ENCODE measurements around the gene PCDHGC5.
A peak's percentile ranks its signal among the peaks of the same experiment; 100 is the strongest.

Gene PCDHGC5

GRCh38 chr5:141517880-141518617 lies 29.2 kb downstream of the PCDHGC5 start:
- no peak overlapping the region for H3K4me3 ChIP-seq (ENCODE audit: low read length)
- peaks cover 44% of the 10 kb centered on the region for H3K4me1 ChIP-seq (ENCODE audit: control insufficient read depth, insufficient read depth, low read length)
- H3K27me3 ChIP-seq (ENCODE audit: control insufficient read depth, insufficient read depth, low read length) = no peaks in the 10 kb centered on the region
- H3K9ac ChIP-seq (ENCODE audit: low read length) = no peak overlapping the region
- peaks cover 4% of the 10 kb centered on the region for H3K36me3 ChIP-seq (ENCODE audit: control insufficient read depth, insufficient read depth, low read length)
- no peaks in the 10 kb centered on the region for H3K9me3 ChIP-seq (ENCODE audit: control insufficient read depth, low read length)

- peaks cover 4% of the 10 kb centered on the region for H3K36me3 ChIP-seq (ENCODE audit: control insufficient read depth, insufficient read depth, low read length)
Measured at GRCh38 chr5:141518618-141519015, 29.7 kb downstream of the PCDHGC5 start.

GRCh38 chr5:141519605-141520565 lies 31.0 kb downstream of the PCDHGC5 start:
- no peaks in the 10 kb centered on the region for H3K27me3 ChIP-seq (ENCODE audit: control insufficient read depth, insufficient read depth, low read length)
- H3K9me3 ChIP-seq (ENCODE audit: control insufficient read depth, low read length) = no peaks in the 10 kb centered on the region
- peaks cover 38% of the 10 kb centered on the region for H3K4me1 ChIP-seq (ENCODE audit: control insufficient read depth, insufficient read depth, low read length)
- peaks cover 4% of the 10 kb centered on the region for H3K36me3 ChIP-seq (ENCODE audit: control insufficient read depth, insufficient read depth, low read length)
- H3K4me3 ChIP-seq (ENCODE audit: low read length) = no peak overlapping the region
- no peak overlapping the region for H3K9ac ChIP-seq (ENCODE audit: low read length)

More at GRCh38 chr5:141518618-141519015, 29.7 kb downstream of the PCDHGC5 start:
- Histone ChIP-seq H3K4me3 (ENCODE audit: low read length) (no peak overlapping the region), H3K27me3 (ENCODE audit: control insufficient read depth, insufficient read depth, low read length) (no peaks in the 10 kb centered on the region), H3K4me1 (ENCODE audit: control insufficient read depth, insufficient read depth, low read length) (peaks cover 43% of the 10 kb centered on the region), H3K9ac (ENCODE audit: low read length) (no peak overlapping the region), H3K9me3 (ENCODE audit: control insufficient read depth, low read length) (no peaks in the 10 kb centered on the region)

- no peaks in the 10 kb centered on the region for H3K27me3 ChIP-seq (ENCODE audit: control insufficient read depth, insufficient read depth, low read length)
- H3K9me3 ChIP-seq (ENCODE audit: control insufficient read depth, low read length) = no peaks in the 10 kb centered on the region
- peaks cover 4% of the 10 kb centered on the region for H3K36me3 ChIP-seq (ENCODE audit: control insufficient read depth, insufficient read depth, low read length)
- H3K4me1 ChIP-seq (ENCODE audit: control insufficient read depth, insufficient read depth, low read length) = peaks cover 50% of the 10 kb centered on the region
- H3K9ac ChIP-seq (ENCODE audit: low read length) = peak overlapping the region; percentile 20
- H3K4me3 ChIP-seq (ENCODE audit: low read length) = no peak overlapping the region
Measured at GRCh38 chr5:141521244-141521781, 32.4 kb downstream of the PCDHGC5 start.

GRCh38 chr5:141522301-141522700 lies 33.4 kb downstream of the PCDHGC5 start:
- H3K36me3 ChIP-seq (ENCODE audit: control insufficient read depth, insufficient read depth, low read length) = peaks cover 4% of the 10 kb centered on the region
- no peaks in the 10 kb centered on the region for H3K27me3 ChIP-seq (ENCODE audit: control insufficient read depth, insufficient read depth, low read length)
- no peak overlapping the region for H3K9ac ChIP-seq (ENCODE audit: low read length)
- no peak overlapping the region for H3K4me3 ChIP-seq (ENCODE audit: low read length)
- H3K4me1 ChIP-seq (ENCODE audit: control insufficient read depth, insufficient read depth, low read length) = peaks cover 50% of the 10 kb centered on the region
- H3K9me3 ChIP-seq (ENCODE audit: control insufficient read depth, low read length) = no peaks in the 10 kb centered on the region

GRCh38 chr5:141523991-141524390 lies 35.1 kb downstream of the PCDHGC5 start:
- no peaks in the 10 kb centered on the region for H3K27me3 ChIP-seq (ENCODE audit: control insufficient read depth, insufficient read depth, low read length)
- H3K36me3 ChIP-seq (ENCODE audit: control insufficient read depth, insufficient read depth, low read length) = peaks cover 4% of the 10 kb centered on the region
- H3K9me3 ChIP-seq (ENCODE audit: control insufficient read depth, low read length) = no peaks in the 10 kb centered on the region
- H3K4me3 ChIP-seq (ENCODE audit: low read length) = no peak overlapping the region
- no peak overlapping the region for H3K9ac ChIP-seq (ENCODE audit: low read length)
- peaks cover 50% of the 10 kb centered on the region for H3K4me1 ChIP-seq (ENCODE audit: control insufficient read depth, insufficient read depth, low read length)

GRCh38 chr5:141524604-141525597 lies 36.0 kb downstream of the PCDHGC5 start:
- H3K36me3 ChIP-seq (ENCODE audit: control insufficient read depth, insufficient read depth, low read length) = peaks cover 4% of the 10 kb centered on the region
- H3K4me3 ChIP-seq (ENCODE audit: low read length) = no peak overlapping the region
- peaks cover 50% of the 10 kb centered on the region for H3K4me1 ChIP-seq (ENCODE audit: control insufficient read depth, insufficient read depth, low read length)
- H3K27me3 ChIP-seq (ENCODE audit: control insufficient read depth, insufficient read depth, low read length) = no peaks in the 10 kb centered on the region
- no peaks in the 10 kb centered on the region for H3K9me3 ChIP-seq (ENCODE audit: control insufficient read depth, low read length)
- no peak overlapping the region for H3K9ac ChIP-seq (ENCODE audit: low read length)

- peaks cover 4% of the 10 kb centered on the region for H3K36me3 ChIP-seq (ENCODE audit: control insufficient read depth, insufficient read depth, low read length)
- no peak overlapping the region for H3K9ac ChIP-seq (ENCODE audit: low read length)
- H3K4me1 ChIP-seq (ENCODE audit: control insufficient read depth, insufficient read depth, low read length) = peaks cover 42% of the 10 kb centered on the region
- H3K27me3 ChIP-seq (ENCODE audit: control insufficient read depth, insufficient read depth, low read length) = no peaks in the 10 kb centered on the region
- H3K9me3 ChIP-seq (ENCODE audit: control insufficient read depth, low read length) = no peaks in the 10 kb centered on the region
- H3K4me3 ChIP-seq (ENCODE audit: low read length) = no peak overlapping the region
Measured at GRCh38 chr5:141525653-141526052, 36.8 kb downstream of the PCDHGC5 start.

GRCh38 chr5:141527426-141527825 lies 38.5 kb downstream of the PCDHGC5 start:
- Histone ChIP-seq H3K36me3 (ENCODE audit: control insufficient read depth, insufficient read depth, low read length) (peaks cover 3% of the 10 kb centered on the region), H3K9ac (ENCODE audit: low read length) (no peak overlapping the region), H3K4me1 (ENCODE audit: control insufficient read depth, insufficient read depth, low read length) (peaks cover 24% of the 10 kb centered on the region), H3K27me3 (ENCODE audit: control insufficient read depth, insufficient read depth, low read length) (no peaks in the 10 kb centered on the region), H3K9me3 (ENCODE audit: control insufficient read depth, low read length) (no peaks in the 10 kb centered on the region), H3K4me3 (ENCODE audit: low read length) (no peak overlapping the region)

GRCh38 chr5:141528291-141528984 lies 39.6 kb downstream of the PCDHGC5 start:
- Histone ChIP-seq H3K9me3 (ENCODE audit: control insufficient read depth, low read length) (no peaks in the 10 kb centered on the region), H3K4me1 (ENCODE audit: control insufficient read depth, insufficient read depth, low read length) (peaks cover 18% of the 10 kb centered on the region), H3K27me3 (ENCODE audit: control insufficient read depth, insufficient read depth, low read length) (no peaks in the 10 kb centered on the region), H3K4me3 (ENCODE audit: low read length) (no peak overlapping the region), H3K9ac (ENCODE audit: low read length) (no peak overlapping the region), H3K36me3 (ENCODE audit: control insufficient read depth, insufficient read depth, low read length) (no peaks in the 10 kb centered on the region)

GRCh38 chr5:141529002-141529401 lies 40.1 kb downstream of the PCDHGC5 start:
- Histone ChIP-seq H3K4me3 (ENCODE audit: low read length) (no peak overlapping the region), H3K4me1 (ENCODE audit: control insufficient read depth, insufficient read depth, low read length) (peaks cover 18% of the 10 kb centered on the region), H3K9ac (ENCODE audit: low read length) (no peak overlapping the region), H3K36me3 (ENCODE audit: control insufficient read depth, insufficient read depth, low read length) (no peaks in the 10 kb centered on the region), H3K27me3 (ENCODE audit: control insufficient read depth, insufficient read depth, low read length) (no peaks in the 10 kb centered on the region), H3K9me3 (ENCODE audit: control insufficient read depth, low read length) (no peaks in the 10 kb centered on the region)

Measured in mucosa of stomach (tissue), 1 donor.